CD4-positive, alpha-beta T cell treated with Interleukin-10 for 1 hour (primary cell): Measurements from ENCODE around the gene ST14.
"Not testable (repeated sequence)": the region's sequence is repeated elsewhere in the genome, so short reads cannot be mapped to it uniquely, and the experiment has no call there.

Source experiments
- DNase-seq: peaks from one replicate; pipeline ENCODE4 v3.0.0-alpha.2; 2020

ST14 gene

GRCh38 chr11:130209954-130210854, 50.6 kb downstream of the ST14 start:
- DNase-seq = no peak

DNA sequence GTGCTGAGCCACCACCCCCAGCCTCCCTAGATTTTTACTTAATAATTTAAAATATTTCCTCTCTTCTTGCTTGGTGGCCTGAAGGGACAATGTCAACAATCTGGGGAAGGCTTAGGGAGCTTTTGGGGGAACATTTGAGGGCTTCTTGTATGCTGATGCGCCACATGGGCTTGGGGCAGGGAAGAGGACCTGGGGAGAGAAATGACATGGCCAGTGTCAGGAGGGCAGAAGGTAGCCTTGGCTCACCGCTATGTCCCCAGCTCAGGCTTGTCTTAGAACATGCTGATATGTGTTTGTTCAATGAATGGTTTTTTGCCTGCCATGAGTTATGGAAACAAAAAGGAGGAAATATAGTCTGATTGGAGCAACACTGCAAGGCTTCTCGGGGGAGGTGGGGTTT, 51.6 kb downstream of the ST14 start:
- no peak for DNase-seq

DNA sequence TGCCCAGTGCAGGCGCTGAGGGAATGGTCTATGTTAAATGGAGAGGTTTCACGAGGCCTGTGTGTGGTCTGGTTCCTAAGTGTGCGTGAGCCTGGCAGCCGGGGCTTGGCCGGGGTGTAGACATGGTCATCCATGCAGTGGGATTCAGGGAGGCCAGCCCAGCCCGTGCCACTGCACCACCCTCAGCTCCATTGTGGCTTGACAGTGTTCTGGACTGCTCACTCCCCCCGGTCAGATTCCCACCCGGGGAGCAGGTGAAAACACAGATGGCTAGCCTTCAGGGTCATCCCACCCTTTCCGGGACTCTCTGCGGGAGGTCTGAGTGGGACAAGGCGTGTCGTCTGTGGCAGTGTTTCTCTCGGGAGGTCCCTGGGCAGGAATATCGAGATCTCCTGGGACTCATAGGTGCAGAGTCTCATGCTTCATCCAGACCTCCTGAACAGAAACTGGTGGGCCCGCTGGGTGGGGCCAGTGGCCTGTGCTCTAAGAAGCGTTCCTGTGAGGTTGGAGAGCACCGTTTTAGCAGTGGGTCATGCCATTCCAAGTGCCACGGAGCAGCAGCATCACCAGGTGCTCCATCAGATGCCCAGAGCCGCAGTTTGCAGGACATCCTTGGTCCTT, 52.3 kb downstream of the ST14 start:
- no peak for DNase-seq

DNA sequence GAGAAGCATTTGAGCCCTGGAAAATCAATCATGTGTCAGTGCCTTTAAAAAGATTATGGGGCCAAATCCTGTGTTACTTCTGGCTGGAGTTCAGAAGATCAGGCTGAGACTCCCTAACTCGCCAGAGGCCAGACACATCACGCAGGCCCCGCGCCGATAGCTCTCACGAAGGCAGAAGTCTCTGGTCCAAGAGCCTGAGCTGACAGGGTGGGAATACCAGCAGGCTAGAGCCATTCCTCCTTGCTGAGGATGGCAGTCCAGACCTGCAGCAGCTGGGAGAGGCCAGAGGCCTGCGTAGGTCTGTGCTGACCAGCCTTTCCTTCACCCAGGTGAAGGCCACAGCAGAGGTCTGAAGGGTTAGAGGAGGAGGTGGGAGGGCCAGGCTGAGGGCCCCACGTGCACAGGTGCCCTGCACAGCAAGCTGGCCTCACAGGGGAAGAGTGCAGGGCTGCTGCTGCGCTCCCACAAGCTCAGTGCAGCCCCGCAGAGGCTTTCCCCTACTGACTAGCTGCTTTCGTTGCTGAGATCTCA, 52.9 kb downstream of the ST14 start:
- DNase-seq = no peak

GRCh38 chr11:130213143-130213978, 53.8 kb downstream of the ST14 start:
- peak; percentile 67 for DNase-seq

- DNase-seq = no peak
Observed at GRCh38 chr11:130213979-130214281, 54.3 kb downstream of the ST14 start.

DNA sequence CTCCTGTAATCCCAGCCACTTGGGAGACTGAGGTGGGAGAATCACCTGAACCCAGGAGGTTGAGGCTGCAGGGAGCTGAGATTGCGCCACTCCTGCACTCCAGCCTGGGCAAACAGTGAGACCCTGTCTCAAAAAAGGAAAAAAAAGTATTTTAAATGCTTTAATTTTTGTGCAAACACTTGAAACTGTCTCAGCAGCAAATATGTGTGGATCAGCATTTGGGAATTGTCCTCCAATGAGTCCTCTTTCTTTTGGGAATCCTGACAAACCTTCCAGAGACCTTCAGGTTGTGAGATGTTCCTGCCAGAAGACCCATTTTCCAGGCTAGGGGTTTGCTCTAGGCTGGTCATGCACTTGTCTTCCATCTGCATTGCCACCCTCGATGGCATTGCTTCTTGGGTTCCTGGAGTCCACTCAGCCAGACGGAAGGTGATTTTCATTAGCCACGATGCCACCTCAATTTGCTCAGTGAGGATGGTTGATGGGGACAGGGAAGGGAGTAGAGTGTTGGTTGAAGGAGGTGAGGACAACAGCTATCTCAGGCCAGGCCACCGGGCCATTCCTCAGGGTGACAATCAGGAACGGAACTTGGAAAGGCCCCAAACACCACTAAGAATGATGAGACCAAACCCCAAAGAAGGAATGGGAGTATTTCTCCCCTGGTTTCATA, 55.4 kb downstream of the ST14 start:
- DNase-seq = no peak

- no peak for DNase-seq
Observed at GRCh38 chr11:130215531-130216220, 56.1 kb downstream of the ST14 start.

GRCh38 chr11:130216221-130216550, 56.6 kb downstream of the ST14 start:
- DNase-seq = no peak

DNA sequence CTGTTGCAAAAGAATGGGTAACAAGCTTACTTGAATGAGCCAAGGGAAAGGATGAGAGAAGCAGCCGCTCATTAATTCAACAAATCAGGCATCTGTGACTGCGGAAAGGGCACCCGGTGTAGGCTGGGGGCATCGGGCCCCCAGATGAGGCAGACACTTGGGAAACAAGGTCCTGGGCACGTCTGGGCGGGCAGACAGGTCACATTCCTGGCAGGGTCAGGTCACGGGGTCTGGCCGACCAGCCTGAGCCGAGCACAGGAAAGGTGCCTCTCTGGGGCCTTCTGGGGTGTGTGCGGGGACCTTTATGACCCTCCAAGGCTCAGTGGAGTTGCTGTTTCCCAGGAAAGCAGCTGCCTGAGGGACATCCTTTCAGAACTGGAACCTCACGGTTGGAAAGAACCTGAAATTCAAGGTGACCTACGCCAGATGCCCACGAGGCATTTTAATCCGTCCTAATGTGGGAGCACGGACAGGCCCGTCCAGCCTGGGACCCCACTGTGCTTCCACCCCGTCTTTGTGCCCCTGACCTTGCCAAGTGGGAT, 57.1 kb downstream of the ST14 start:
- no peak for DNase-seq

DNA sequence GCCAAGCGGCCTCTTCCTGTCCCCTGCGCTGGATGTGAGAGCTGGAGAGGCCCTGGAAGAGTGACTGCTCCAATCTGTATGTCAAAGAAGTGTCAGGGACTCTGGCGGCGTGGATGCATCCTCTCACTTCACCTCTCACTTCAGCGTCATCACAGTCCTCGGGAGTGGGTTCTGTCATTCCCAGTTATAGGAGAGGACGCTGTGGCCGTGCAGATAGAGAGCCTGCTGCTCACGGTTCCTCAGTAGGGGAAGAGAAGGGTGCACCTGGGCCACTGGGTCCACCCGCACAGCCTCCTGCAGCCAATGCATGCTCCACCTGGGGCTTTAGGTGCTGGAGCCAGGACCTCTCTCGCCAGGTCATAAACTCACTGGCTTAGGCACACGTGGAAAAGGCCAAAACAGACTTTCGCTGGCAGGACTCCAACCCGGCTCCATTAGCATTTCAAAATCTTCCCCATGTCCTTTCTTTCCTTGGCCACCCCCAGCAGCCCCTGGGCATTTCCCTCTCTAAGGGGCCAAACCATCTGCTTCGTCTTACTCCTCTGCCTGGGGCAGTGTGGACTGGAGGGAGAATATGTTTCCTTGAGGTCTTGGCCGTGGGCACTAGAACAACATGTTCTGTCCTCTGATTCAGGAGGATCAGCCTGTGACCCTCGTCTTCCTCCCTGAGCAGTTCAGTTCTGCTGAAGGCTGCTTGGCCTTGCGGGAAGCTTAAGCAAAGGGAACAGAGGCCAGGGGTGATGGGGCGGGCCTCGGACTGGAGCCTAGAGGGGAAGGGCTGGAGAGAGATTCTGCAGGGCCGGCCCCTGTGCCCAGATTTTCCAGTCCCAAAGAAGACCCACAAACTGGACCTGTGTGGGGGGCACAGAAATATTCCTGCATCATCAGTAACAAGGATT, 57.8 kb downstream of the ST14 start:
- no peak for DNase-seq

- no peak for DNase-seq
Observed at GRCh38 chr11:130218501-130219070, 59.0 kb downstream of the ST14 start.

- no peak for DNase-seq
Observed at GRCh38 chr11:130219148-130219547, 59.6 kb downstream of the ST14 start.

- DNase-seq = no peak
Observed at GRCh38 chr11:130220311-130221035, 60.9 kb downstream of the ST14 start.

- no peak for DNase-seq
Observed at GRCh38 chr11:130223291-130223971, 63.8 kb downstream of the ST14 start.

DNA sequence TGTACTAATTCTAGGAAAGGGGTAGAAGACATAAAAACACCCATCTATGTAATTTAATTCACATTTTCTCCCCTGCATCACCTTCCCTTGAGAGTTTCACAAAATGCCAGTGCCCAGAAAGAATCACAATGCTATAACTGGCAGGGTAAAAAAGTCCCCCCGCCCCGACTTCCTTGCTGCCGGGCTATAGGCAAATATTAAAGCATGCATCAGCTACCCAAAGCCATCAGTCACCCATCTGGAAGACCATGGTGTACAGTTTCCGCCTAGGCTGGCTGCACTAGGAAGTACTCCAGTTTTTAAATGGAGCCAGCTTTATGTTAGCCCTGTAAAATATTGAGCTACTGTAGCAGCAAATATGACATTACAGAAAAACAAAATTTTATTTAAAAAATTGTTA, 67.8 kb downstream of the ST14 start:
- DNase-seq = no peak

GRCh38 chr11:130233486-130233885, 73.9 kb downstream of the ST14 start:
- not testable (repeated sequence) for DNase-seq

GRCh38 chr11:130233888-130234287, 74.3 kb downstream of the ST14 start:
- DNase-seq = not testable (repeated sequence)

GRCh38 chr11:130234315-130234714, 74.7 kb downstream of the ST14 start:
- no peak for DNase-seq
